B cell (primary cell): Measurements from ENCODE around the gene RNF157. TPM values are rescaled to one million over a fixed set of nuclear protein-coding genes. Genes with fewer than 3 reads are reported as not detected.

Experiments used
- ATAC-seq: fragments of 200-7000 bp; cut with Tn5 transposase; one replicate; pipeline ENCODE4 v1.10.0; 2021; ENCODE audit warnings: low read depth, mild to moderate bottlenecking, moderate number of reproducible peaks, moderate library complexity
- CTCF ChIA-PET: fragments of 350-600 bp; sonication (Branson Sonifier 250); formaldehyde crosslinking; loops from one replicate; lab custom pipeline; 2021; ENCODE audit warnings: antibody characterized with exemption, inconsistent platforms; lab: Charles Lee
- POLR2A ChIA-PET: fragments of 350-600 bp; sonication (Branson Sonifier 250); formaldehyde crosslinking; loops from one replicate; lab custom pipeline; 2021; ENCODE audit warnings: antibody characterized with exemption; lab: Charles Lee
- DNase-seq: peaks from one replicate; pipeline ENCODE4 v3.0.0; 2013
- H2AFZ ChIP-seq: 2 replicates; pipeline ENCODE4 v1.6.1; 2012; ENCODE audit warnings: mild to moderate bottlenecking, low read depth, low read length; ENCODE audit not compliant: insufficient read depth, poor library complexity, severe bottlenecking
- H3K27ac ChIP-seq, 2 donors: 1 replicate in 1 of 2; 2 replicates in 1 of 2; pipeline ENCODE4 v1.5.1; 2012 to 2013; ENCODE audit warnings: low read length in 2 of 2, mild to moderate bottlenecking in 2 of 2, moderate library complexity in 1 of 2
- H3K27me3 ChIP-seq, 4 experiments: fragments of 200-600 bp in 1 of 4; sonication (generic) in 1 of 4; replicated peaks in 1 of 4; 1 replicate in 2 of 4; 2 replicates in 2 of 4; pipeline versions ENCODE4 v1.6.1 to v1.7.0; 2013 to 2016; ENCODE audit warnings: low read length in 3 of 4, mild to moderate bottlenecking in 2 of 4, mixed read lengths in 1 of 4, moderate library complexity in 1 of 4; ENCODE audit not compliant: insufficient read depth in 4 of 4, control insufficient read depth in 3 of 4; ENCODE audit errors: control extremely low read depth in 1 of 4
- H3K36me3 ChIP-seq, 2 experiments: replicated peaks in 1 of 2; 1 replicate in 1 of 2; 2 replicates in 1 of 2; pipeline versions ENCODE4 v1.6.1 to v1.7.1; 2013; ENCODE audit warnings: low read length in 1 of 2; ENCODE audit not compliant: insufficient read depth in 2 of 2, control insufficient read depth in 1 of 2; ENCODE audit errors: control extremely low read depth in 1 of 2, extremely low read depth in 1 of 2
- H3K4me1 ChIP-seq, 2 donors: fragments of 200-600 bp in 1 of 2; sonication (generic) in 1 of 2; 1 replicate in 1 of 2; 2 replicates in 1 of 2; pipeline versions ENCODE4 v1.5.1 to v1.6.1; 2013 to 2017; ENCODE audit warnings: low read length in 2 of 2; ENCODE audit not compliant: control insufficient read depth in 2 of 2, insufficient read depth in 2 of 2
- H3K4me2 ChIP-seq: replicated peaks from 2 replicates; pipeline ENCODE3; 2012; ENCODE audit warnings: mild to moderate bottlenecking, low read depth, low read length; ENCODE audit not compliant: poor library complexity, severe bottlenecking
- H3K4me3 ChIP-seq, 5 experiments: fragments of 200-600 bp in 1 of 5; sonication (generic) in 1 of 5; 1 replicate in 3 of 5; 2 replicates in 2 of 5; pipeline versions ENCODE4 v1.5.1 to v1.7.0; 2011 to 2016; ENCODE audit warnings: low read length in 4 of 5, mild to moderate bottlenecking in 4 of 5, low read depth in 2 of 5, control low read depth in 1 of 5, moderate library complexity in 1 of 5; ENCODE audit not compliant: insufficient read depth in 1 of 5; ENCODE audit errors: control extremely low read depth in 1 of 5, extremely low read depth in 1 of 5
- H3K79me2 ChIP-seq: fragments of 200-600 bp; sonication (generic); one replicate; pipeline ENCODE4 v1.6.0; 2016; ENCODE audit warnings: low read length; ENCODE audit not compliant: control insufficient read depth, insufficient read depth
- H3K9ac ChIP-seq: fragments of 200-600 bp; sonication (generic); 2 replicates; pipeline ENCODE4 v1.6.1; 2017; ENCODE audit warnings: mild to moderate bottlenecking, low read length, moderate library complexity
- H3K9me3 ChIP-seq, 3 donors: one replicate each; pipeline versions ENCODE4 v1.6.1 to v1.7.1; 2013; ENCODE audit warnings: low read length in 2 of 3; ENCODE audit not compliant: control insufficient read depth in 2 of 3, insufficient read depth in 1 of 3; ENCODE audit errors: control extremely low read depth in 1 of 3
- H4K20me1 ChIP-seq: 2 replicates; pipeline ENCODE4 v1.6.0; 2012; ENCODE audit warnings: mild to moderate bottlenecking, low read length; ENCODE audit not compliant: insufficient read depth, control insufficient read depth, poor library complexity, severe bottlenecking
- H3K27ac Mint-ChIP-seq: one replicate; pipeline ENCODE4 v1.8.0; 2021; ENCODE audit warnings: mixed read lengths
- H3K27me3 Mint-ChIP-seq: one replicate; pipeline ENCODE4 v1.8.0; 2021; ENCODE audit warnings: mixed read lengths
- H3K4me1 Mint-ChIP-seq: one replicate; pipeline ENCODE4 v1.8.0; 2021; ENCODE audit warnings: mixed read lengths
- H3K4me3 Mint-ChIP-seq: one replicate; pipeline ENCODE4 v1.8.0; 2021; ENCODE audit warnings: mixed read lengths
- H3K9me3 Mint-ChIP-seq: one replicate; pipeline ENCODE4 v1.8.0; 2022; ENCODE audit warnings: mixed read lengths; ENCODE audit not compliant: insufficient read depth
- EZH2 ChIP-seq: IDR thresholded peaks from 2 replicates; pipeline ENCODE4 v1.6.1; 2012; ENCODE audit warnings: borderline replicate concordance, low read depth, mild to moderate bottlenecking, moderate library complexity, low read length; ENCODE audit not compliant: insufficient read depth, poor library complexity, severe bottlenecking
- WGBS: methylation state at CpG from one replicate; pipeline ENCODE4 v1.1.5; 2013; ENCODE audit warnings: missing lambda C conversion rate; ENCODE audit not compliant: insufficient coverage; 5-methylcytosine and 5-hydroxymethylcytosine counted together
- intact Hi-C: fragments of 100-400 bp; cut with micrococcal nuclease; formaldehyde crosslinking; loops from one replicate; pipeline ENCODE4 v1.10.0; 2022
- polyA plus RNA-seq: library from polyadenylated mRNA; depleted of rRNA; stranded (reverse); fragments of >200 nt; gene quantifications from 2 replicates; pipeline ENCODE4 v1.2.3, GENCODE V29; 2012
- total RNA-seq, 2 donors: library from RNA; stranded (reverse); fragments of 120-200 nt in 1 of 2; gene quantifications; 1 replicate in 1 of 2; 2 replicates in 1 of 2; pipeline versions ENCODE4 v1.2.3 to v1.2.4, GENCODE V29; 2013 to 2022
- TF ChIP-seq, protein P1 (sequence below): fragments of 200-600 bp; IDR thresholded peaks from one replicate; pipeline ENCODE4 v1.8.0; 2022; ENCODE audit warnings: antibody characterized with exemption, mild to moderate bottlenecking

The RNF157 gene
- total and polyA plus RNA-seq, 2 donors (not counting 1 experiment from before 2014, with no cell fraction given): 0.54 to 1.2 TPM

DNA sequence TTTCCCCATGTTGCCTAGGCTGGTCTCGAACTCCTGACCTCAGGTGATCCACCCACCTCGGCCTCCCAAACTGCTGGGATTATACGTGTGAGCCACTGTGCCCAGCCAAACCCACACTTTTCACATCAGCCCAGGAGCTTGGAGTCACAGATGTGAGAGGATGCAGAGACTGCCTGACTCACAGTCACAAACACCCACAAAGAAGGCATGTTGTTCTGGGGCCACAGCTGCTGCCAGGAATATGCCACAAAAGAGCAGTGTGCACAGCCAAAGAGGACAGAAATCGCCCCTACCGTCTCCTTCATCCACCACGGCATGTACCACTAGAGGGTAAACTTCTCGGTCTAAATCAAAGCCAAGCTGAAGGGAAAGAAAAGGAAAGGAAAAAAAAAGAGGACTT is 74.1 kb downstream of the RNF157 start:
- DNase-seq (no peak), ATAC-seq (no peak)
- H3K4me1 Mint-ChIP-seq: no peaks in the 10 kb centered on the region
- ChIA-PET POLR2A (interaction anchor here (0.5 kb wide), 1 partner anchor 154 kb away, joined by 3 read pairs; no protein-coding TSS in a partner anchor), CTCF (interaction anchor here (1.6 kb wide), 1 partner anchor 16 kb away, joined by 5 read pairs; no protein-coding TSS in a partner anchor)
- Histone ChIP-seq H3K27me3 (no peaks in the 10 kb centered on the region), H4K20me1 (no peaks in the 10 kb centered on the region), H3K27ac (no peak overlapping the region), H3K4me2 (no peak overlapping the region), H3K79me2 (no peaks in the 10 kb centered on the region), H2AFZ (no peak overlapping the region), H3K4me3 (no peak overlapping the region), H3K9me3 (no peaks in the 10 kb centered on the region), H3K36me3 (no peaks in the 10 kb centered on the region), H3K9ac (no peak overlapping the region), H3K4me1 (no peaks in the 10 kb centered on the region)
- 100% methylated on average over 2 of the region's 7 CpGs for WGBS
- no peak for TF ChIP-seq EZH2
- TF ChIP-seq, protein P1, sequence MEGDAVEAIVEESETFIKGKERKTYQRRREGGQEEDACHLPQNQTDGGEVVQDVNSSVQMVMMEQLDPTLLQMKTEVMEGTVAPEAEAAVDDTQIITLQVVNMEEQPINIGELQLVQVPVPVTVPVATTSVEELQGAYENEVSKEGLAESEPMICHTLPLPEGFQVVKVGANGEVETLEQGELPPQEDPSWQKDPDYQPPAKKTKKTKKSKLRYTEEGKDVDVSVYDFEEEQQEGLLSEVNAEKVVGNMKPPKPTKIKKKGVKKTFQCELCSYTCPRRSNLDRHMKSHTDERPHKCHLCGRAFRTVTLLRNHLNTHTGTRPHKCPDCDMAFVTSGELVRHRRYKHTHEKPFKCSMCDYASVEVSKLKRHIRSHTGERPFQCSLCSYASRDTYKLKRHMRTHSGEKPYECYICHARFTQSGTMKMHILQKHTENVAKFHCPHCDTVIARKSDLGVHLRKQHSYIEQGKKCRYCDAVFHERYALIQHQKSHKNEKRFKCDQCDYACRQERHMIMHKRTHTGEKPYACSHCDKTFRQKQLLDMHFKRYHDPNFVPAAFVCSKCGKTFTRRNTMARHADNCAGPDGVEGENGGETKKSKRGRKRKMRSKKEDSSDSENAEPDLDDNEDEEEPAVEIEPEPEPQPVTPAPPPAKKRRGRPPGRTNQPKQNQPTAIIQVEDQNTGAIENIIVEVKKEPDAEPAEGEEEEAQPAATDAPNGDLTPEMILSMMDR: no peak
- no peak overlapping the region for H3K27ac Mint-ChIP-seq
- H3K27me3 Mint-ChIP-seq: no peaks in the 10 kb centered on the region
- intact Hi-C loops: no loop called here
- H3K4me3 Mint-ChIP-seq: no peak overlapping the region
- H3K9me3 Mint-ChIP-seq: no peaks in the 10 kb centered on the region

DNA sequence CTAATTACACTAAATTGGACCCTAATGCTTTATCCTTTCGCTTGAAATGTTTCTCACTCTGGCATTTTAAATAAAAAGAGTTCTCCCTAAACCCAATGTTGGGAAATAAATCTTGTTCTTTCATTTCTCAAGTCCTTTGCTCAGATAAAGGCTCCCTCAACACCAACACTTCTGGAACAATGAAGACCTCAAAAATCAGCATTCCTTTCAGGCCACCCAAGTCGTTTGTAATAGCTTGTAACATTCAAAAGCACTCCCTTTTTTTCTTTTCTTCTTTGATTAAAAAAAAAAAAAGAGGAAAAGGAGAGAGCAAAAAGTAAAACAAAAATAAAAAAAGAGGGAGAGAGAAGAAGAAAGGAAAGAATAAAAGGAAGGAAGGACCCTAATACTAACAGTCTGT is 76.0 kb downstream of the RNF157 start:
- no peak overlapping the region for H3K27ac Mint-ChIP-seq
- H3K9ac ChIP-seq: no peak overlapping the region

More for the DNA sequence above, 76.0 kb downstream of the RNF157 start:
- Histone ChIP-seq H3K4me2 (no peak overlapping the region), H4K20me1 (no peaks in the 10 kb centered on the region), H2AFZ (no peak overlapping the region), H3K27me3 (peaks cover 0 to under 1% (median 0%) of the 10 kb centered on the region in 4 experiments), H3K4me3 (no peak overlapping the region), H3K9me3 (no peaks in the 10 kb centered on the region), H3K27ac (no peak overlapping the region), H3K79me2 (no peaks in the 10 kb centered on the region), H3K4me1 (no peaks in the 10 kb centered on the region), H3K36me3 (no peaks in the 10 kb centered on the region)
- Mint-ChIP-seq H3K4me1 (no peaks in the 10 kb centered on the region), H3K27me3 (no peaks in the 10 kb centered on the region), H3K4me3 (no peak overlapping the region), H3K9me3 (no peaks in the 10 kb centered on the region)
- intact Hi-C loops: no loop called here
- POLR2A ChIA-PET: no interaction called here
- DNase-seq: no peak
- ATAC-seq: no peak
- TF ChIP-seq EZH2: no peak
- TF ChIP-seq, protein P1: no peak
- CTCF ChIA-PET: interaction anchor here (1.4 kb wide), 1 partner anchor 115 kb away, joined by 5 read pairs; no protein-coding TSS in a partner anchor
- WGBS: 86% methylated on average over 1 of the region's 2 CpGs
